ENCODE results near the gene SMIM20.

GRCh38 chr4:25883565-25883964 is 30.5 kb upstream of the SMIM20 start:
- TF ChIP-seq NONO (IDR thresholded peaks at IDR 0.05; ENCODE audit: low read depth in 2 of 2, low read length in 1 of 2) (no peak), CTCF (IDR thresholded peaks at IDR 0.05 in 2 of 3, conservative IDR thresholded peaks at IDR 0.05 in 1 of 3; ENCODE audit: insufficient read depth in 2 of 3, low read depth in 1 of 3, low read length in 3 of 3) (no peak), ZSCAN29 (IDR thresholded peaks at IDR 0.05) (no peak), POLR2A (conservative IDR thresholded peaks at IDR 0.05) (no peak), TEAD4 (IDR thresholded peaks at IDR 0.05; ENCODE audit: low read length) (no peak), TEAD4 (CRISPR knock-in tag; IDR thresholded peaks at IDR 0.05; ENCODE audit: borderline replicate concordance) (no peak), CEBPB (tag; IDR thresholded peaks at IDR 0.05) (no peak), TAF1 (IDR thresholded peaks at IDR 0.05; ENCODE audit: control insufficient read depth, extremely low read depth, insufficient read depth, low read length, severe bottlenecking) (no peak), PHB (CRISPR knock-in tag; IDR thresholded peaks at IDR 0.05) (no peak), ZBTB9 (CRISPR knock-in tag; IDR thresholded peaks at IDR 0.05) (no peak)
- TF ChIP-seq, protein P1, sequence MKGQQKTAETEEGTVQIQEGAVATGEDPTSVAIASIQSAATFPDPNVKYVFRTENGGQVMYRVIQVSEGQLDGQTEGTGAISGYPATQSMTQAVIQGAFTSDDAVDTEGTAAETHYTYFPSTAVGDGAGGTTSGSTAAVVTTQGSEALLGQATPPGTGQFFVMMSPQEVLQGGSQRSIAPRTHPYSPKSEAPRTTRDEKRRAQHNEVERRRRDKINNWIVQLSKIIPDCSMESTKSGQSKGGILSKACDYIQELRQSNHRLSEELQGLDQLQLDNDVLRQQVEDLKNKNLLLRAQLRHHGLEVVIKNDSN (CRISPR knock-in tag; IDR thresholded peaks at IDR 0.05): no peak
